GM18951 (cell line): Measurements from ENCODE around the gene DYTN.
"Not testable (repeated sequence)": the region's sequence is repeated elsewhere in the genome, so short reads cannot be mapped to it uniquely, and the experiment has no call there.

ENCODE experiments used
- POLR2A ChIP-seq: IDR thresholded peaks from 4 replicates; pipeline ENCODE4 v1.6.1; 2011; ENCODE audit warnings: mild to moderate bottlenecking; ENCODE audit not compliant: insufficient read length, insufficient read depth; ENCODE audit errors: extremely low read depth
- in situ Hi-C: fragments of 300-500 bp; cut with MboI; formaldehyde crosslinking; loops from one replicate; pipeline ENCODE4 v1.12.0; 2022; ENCODE audit warnings: low sequenced_read_pairs, mixed read lengths, inconsistent platforms; ENCODE audit not compliant: unreplicated experiment

Gene DYTN

DNA sequence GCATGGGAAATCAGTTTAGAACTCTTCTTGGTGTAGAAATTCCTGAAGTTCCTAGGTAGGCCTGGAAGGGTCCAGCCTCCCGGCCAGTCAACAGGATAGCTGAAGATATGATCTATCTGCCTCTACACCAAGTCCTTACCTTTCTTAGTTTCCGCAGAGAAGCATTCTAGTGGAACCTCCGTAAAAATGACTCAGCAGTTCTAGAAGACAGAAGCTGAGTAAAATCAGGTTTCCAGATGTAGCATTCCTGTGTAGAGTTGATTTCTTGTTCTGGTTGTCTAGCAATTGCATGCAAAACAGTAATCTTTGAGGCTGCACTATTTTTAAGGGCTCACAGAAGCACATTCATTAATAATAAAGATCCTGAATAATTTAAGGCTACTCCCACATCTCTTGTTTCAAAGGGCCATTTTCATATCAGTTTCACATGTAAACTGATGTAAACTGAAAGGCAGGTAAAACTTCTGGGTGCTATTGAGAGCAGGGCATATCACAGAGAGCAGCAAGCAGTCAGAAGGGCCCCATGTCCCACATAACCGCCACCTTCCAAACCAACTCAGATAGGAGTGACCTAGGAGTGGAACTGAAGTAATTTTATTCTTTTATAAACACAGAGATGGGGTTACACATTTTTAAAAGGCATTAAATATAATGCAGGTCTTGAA lies 3.2 kb upstream of the DYTN start:
- TF ChIP-seq POLR2A: no peak
- in situ Hi-C loops: no loop called here

- in situ Hi-C loops: no loop called here
- TF ChIP-seq POLR2A: no peak
Observed at GRCh38 chr2:206716623-206717022, 1.6 kb downstream of the DYTN start.

DNA sequence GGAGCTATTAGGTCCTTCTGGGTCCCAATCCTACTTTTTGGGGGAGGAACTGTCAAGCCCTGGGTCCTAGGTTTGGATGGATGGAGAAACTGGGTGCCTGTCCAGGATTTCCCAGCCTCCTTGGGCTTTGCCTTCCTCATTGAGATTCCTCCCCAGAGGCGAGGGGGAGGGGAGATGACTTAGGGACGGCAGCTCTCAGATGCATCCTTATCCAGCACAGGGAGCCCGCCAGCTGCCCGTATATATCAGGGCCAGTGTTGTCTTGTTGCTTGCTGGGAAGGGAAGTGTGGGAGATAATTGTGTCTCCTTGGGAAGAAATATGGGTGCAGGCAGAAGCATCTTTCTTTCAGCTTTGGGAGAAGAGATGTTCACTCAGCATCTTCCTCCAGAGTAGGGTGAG lies 3.0 kb downstream of the DYTN start:
- in situ Hi-C loops: not testable (repeated sequence)

DNA sequence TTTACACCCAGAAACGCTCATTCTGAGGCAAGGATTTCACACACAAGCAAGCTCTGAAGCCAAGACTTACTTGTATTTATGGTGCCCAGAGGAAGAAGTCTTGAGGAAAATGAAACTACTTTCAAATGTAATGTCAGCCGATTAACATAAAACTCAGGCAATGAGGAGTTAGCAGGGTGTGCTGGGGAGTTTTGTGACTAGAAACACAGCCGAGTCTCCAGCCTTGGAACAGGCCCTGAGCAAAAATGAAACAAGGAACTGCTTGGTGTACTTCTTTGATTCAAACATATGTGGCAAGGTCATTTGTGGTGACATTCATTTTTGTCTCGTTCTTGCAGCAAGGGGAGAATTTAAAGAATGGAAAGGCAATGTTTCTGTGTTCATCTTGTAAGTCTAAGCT lies 4.5 kb downstream of the DYTN start:
- in situ Hi-C loops: no loop called here
- TF ChIP-seq POLR2A: no peak

GRCh38 chr2:206708286-206708685 lies 9.9 kb downstream of the DYTN start:
- in situ Hi-C loops: no loop called here
- TF ChIP-seq POLR2A: no peak

DNA sequence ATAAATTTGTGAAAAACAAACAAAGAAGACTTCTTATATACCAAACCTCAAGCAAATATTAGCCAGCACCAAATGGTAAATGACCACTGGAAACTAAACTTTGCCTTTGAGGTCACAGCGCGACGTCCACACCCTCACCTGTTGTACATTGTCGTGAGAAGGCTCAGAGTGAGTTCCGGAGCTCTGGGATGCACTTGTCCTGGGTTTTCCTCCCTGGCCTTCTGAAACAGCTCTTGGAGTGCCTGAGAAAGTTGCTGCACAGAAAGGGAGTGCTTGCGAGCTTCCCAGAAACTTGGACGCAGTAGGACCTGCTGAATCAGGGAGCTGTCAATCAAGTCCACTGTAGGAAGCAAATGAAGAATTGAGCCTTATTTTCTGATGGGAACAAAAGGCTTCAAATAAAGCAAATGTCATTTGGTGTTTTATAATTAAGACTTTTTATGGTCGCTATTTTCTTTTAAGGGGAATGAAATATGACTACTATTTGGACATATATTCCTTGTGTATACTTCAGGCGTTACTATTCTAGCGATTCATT lies 11.0 kb downstream of the DYTN start:
- in situ Hi-C loops: no loop called here
- TF ChIP-seq POLR2A: no peak

DNA sequence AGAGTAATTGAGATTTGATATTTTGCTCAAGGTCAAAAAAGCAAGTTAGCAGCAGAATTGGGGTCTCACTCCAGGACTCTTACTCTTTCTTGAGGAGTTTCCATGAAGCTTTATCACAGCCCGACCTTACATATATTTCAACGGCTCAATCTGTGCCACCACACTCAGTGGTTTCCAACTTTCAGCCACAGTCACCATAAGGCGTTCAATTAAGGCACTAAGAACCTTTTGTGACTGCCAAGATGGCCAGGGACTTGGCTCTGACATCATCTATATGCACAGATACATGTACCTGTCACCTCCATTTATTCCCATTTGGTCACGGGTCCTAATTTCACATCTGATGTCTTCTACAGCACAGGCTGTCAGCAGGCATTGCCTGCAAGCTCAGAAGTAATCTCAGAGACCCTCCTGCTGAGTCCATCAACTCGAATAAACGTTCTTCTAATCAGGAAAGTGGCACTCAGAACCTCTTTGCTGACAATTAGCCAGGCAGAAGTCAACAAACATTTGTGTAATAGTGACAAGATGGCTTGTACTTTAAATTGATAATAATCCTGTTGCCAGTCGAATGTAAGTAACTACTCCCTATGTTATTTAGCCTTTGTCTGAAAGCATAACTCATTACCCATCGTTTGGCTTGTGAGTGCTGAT lies 16.1 kb downstream of the DYTN start:
- in situ Hi-C loops: no loop called here
- no peak for TF ChIP-seq POLR2A

- in situ Hi-C loops: no loop called here
- no peak for TF ChIP-seq POLR2A
Observed at GRCh38 chr2:206700156-206700555, 18.0 kb downstream of the DYTN start.

GRCh38 chr2:206698811-206699210 lies 19.4 kb downstream of the DYTN start:
- no peak for TF ChIP-seq POLR2A
- in situ Hi-C loops: loop anchor here (10.0 kb wide), 1 partner anchor 776 kb away; no protein-coding TSS in a partner anchor

GRCh38 chr2:206696910-206697309 lies 21.3 kb downstream of the DYTN start:
- no peak for TF ChIP-seq POLR2A
- in situ Hi-C loops: loop anchor here (10.0 kb wide), 1 partner anchor 778 kb away; no protein-coding TSS in a partner anchor

DNA sequence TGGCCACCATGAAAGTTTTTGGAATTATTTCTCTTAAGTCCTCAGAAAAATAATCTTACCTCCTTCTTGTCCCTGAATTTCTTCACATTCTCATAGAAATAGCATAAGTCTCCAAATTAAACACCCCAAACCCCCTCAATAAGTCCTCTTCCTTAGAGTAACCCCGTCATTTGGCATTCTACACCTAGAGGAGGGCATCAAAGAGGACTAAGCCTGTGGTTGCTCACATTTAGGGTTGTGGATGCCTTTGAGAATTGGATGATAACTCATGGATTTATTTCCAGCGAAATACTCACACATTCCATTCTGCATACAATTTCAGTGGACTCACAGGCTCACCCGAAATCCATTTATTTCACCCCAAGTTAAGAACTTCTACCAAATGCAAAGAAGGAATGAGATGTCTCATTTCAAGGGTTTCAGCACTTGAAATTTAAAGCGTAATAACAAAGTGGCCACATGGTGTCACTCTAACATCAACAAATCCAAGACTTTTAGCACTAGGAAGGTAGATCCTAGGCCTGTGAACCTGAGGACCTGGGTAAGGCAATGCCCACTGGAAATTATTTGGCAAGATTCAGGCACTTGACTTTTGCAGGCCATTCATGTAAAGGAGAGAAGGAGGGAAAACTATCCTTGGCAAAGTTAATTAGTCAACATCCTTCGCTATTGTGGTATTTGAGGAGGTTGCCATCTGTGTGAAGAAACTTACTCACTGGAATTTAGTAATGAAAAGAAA lies 24.6 kb downstream of the DYTN start:
- in situ Hi-C loops: loop anchor here (10.0 kb wide), 1 partner anchor 781 kb away; no protein-coding TSS in a partner anchor
- TF ChIP-seq POLR2A: no peak

DNA sequence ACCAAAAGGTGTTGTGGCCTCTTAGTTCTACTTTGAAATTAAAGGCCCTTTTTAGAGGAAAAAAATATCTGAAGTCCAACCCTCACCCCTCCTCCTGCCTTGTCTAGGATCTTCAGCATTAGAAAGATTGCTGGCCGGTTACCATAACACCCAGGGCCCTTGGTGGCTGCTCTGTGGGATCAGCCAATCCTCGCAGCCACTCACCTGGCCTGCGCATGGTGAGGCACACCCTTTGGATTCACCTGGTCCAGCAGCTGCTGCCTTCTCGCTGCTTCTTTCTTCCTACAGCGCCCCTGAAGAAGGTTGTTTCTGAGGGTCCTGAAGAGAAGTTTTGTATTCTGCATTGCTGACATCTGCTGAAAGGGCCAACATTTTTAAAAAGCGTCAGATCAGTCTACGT lies 25.2 kb downstream of the DYTN start:
- TF ChIP-seq POLR2A: no peak
- in situ Hi-C loops: loop anchor here (10.0 kb wide), 1 partner anchor 782 kb away; no protein-coding TSS in a partner anchor

- TF ChIP-seq POLR2A: no peak
- in situ Hi-C loops: no loop called here
Observed at GRCh38 chr2:206688990-206689389, 29.2 kb downstream of the DYTN start.
